ENCODE data around the gene SKA1.
A peak's percentile ranks its signal among the peaks of the same experiment; 100 is the strongest.

The SKA1 gene

DNA sequence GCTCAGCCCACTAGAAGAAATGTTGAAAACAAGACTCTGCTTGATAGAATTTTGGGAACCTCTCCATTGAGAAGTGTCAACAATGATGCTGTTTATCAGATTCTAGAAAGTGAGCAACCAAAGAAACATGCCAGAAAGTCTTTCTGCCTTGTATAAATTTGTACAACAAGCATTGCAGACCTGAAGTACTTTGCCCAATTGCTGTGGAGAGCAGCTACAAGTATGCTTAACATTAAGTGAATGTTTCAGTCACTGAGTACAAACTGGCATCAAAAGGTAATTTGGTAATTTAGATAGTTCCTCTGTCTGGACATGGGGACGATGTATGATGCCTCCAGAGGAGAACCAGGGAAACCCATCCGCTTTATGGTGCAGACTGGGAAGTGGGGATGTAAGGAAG, 33.4 kb upstream of the SKA1 start:
- Histone ChIP-seq H3K36me3 (no peaks in the 10 kb centered on the region), H3K9ac (no peak overlapping the region), H3K4me2 (no peak overlapping the region), H3K4me3 (no peak overlapping the region), H3K9me3 (replicated peaks in 1 of 11) (peaks cover 0 to 11% (median 7%) of the 10 kb centered on the region in 11 experiments; a peak in 9 of 22 replicates), H3K27me3 (peaks cover 0 to 16% (median 13%) of the 10 kb centered on the region in 11 experiments; a peak in 12 of 22 replicates), H3K27ac (no peak overlapping the region), H4K20me1 (no peaks in the 10 kb centered on the region), H3K4me1 (peaks cover 0 to 15% (median 10%) of the 10 kb centered on the region in 10 experiments; a peak in 11 of 20 replicates)
- TF ChIP-seq Cebpa-rat (IDR thresholded peaks at IDR 0.05) = no peak

DNA sequence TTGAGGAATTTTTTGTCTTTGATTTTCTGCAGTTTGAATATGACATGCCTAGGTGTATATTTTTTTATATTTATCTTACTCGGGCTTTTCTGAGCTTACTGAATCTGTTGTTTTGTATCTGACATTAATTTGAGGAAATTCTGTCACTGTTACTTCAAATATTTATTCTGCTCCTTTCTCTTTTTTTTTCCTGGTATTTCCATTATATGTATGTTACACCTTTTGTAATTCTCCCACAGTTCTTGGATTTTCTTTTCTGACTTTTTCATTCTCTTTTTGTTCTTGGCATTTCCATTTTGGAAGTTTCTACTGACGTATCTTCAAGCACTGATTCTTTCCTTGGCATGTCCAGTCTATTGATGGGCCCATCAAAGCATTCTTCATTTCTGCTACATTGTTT, 24.1 kb upstream of the SKA1 start:
- Histone ChIP-seq H3K4me2 (no peak overlapping the region), H3K9ac (no peak overlapping the region), H3K27ac (no peak overlapping the region), H3K4me1 (peaks cover 0 to 1% (median 0%) of the 10 kb centered on the region in 10 experiments; a peak in 4 of 20 replicates), H3K27me3 (no peaks in the 10 kb centered on the region), H3K36me3 (no peaks in the 10 kb centered on the region), H3K9me3 (replicated peaks in 1 of 11) (no peaks in the 10 kb centered on the region), H4K20me1 (no peaks in the 10 kb centered on the region), H3K4me3 (no peak overlapping the region)
- no peak for TF ChIP-seq Cebpa-rat (IDR thresholded peaks at IDR 0.05)

DNA sequence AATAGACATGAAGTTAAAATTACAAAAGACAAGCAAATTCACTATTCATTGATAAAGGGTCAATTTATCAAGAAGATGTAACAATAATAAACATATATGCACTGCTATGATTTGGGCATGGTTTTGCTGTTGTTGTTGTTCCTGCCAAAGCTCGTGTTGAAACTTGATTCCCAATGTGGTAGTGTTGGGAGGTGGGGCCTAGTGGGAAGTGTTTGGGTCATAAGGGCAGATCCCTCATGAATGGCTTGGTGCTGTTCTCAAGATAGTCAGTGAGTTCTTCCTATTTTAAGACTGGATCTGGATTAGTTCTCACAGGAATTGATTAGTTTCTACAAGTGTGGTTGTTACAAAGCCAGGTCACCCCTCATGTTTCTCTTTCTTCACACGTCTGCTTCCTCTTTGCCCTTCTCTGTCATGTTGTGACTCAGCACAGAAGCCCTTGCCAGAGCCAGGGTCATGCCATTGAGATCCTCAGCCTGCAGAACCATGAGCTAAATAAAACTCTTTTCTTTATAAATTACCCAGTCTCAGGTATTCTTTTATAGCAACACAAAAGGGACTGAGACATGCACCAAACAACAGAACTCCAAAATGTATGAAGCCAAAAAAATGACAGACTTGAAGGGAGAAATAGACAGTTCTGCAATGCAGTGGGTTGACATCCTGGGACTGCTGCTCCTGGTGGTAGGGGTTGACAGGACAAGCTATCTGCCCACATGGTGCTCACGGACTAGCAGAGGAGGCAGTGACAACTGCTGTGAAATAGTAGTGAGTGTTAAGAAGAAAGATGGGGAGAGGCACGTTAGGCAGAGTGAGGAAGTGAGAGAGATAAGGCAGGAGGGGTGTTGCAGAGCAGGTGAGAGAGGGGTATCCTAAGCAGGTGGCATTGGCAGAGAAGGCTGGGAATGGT, 18.6 kb upstream of the SKA1 start:
- peak overlapping the region in 1 of 11 experiments; percentile 40; a peak in 1 of 22 replicates for H3K9ac ChIP-seq
- no peaks in the 10 kb centered on the region for H3K36me3 ChIP-seq
- H3K27ac ChIP-seq = peak overlapping the region in 9 of 11 experiments; percentile 8 to 74 (median 53); a peak in 14 of 22 replicates
- no peaks in the 10 kb centered on the region for H3K9me3 ChIP-seq (replicated peaks in 1 of 11)
- TF ChIP-seq Cebpa-rat (IDR thresholded peaks at IDR 0.05) = no peak
- H4K20me1 ChIP-seq = no peaks in the 10 kb centered on the region
- H3K27me3 ChIP-seq = no peaks in the 10 kb centered on the region
- H3K4me1 ChIP-seq = peaks cover 11 to 16% (median 13%) of the 10 kb centered on the region in 10 experiments; a peak in 19 of 20 replicates
- H3K4me3 ChIP-seq = no peak overlapping the region
- peak overlapping the region in 10 of 11 experiments; percentile 10 to 67 (median 36); a peak in 17 of 22 replicates for H3K4me2 ChIP-seq

DNA sequence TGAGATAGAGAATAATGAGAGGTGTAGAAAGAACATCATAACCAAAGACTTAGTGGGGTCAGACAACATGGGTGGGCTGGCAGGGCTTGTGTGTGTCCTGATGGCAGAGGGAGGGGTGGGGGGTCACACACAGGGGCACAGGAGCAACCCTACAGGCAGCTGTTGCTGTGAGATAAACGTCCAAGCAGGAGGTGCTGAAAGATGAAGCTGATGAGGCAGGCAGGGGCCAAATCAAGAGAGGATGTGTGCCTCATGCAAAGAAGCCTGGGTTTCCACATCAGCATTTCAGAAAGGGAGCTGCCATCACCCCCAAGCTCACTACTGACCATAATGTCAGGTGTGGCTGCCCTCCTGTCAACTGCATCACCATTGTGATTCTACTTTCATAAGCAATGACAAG, 16.0 kb upstream of the SKA1 start:
- Histone ChIP-seq H3K4me3 (no peak overlapping the region), H3K9me3 (replicated peaks in 1 of 11) (no peaks in the 10 kb centered on the region), H3K27ac (no peak overlapping the region), H4K20me1 (no peaks in the 10 kb centered on the region), H3K4me2 (no peak overlapping the region), H3K4me1 (peaks cover 11 to 16% (median 13%) of the 10 kb centered on the region in 10 experiments; a peak in 19 of 20 replicates), H3K36me3 (no peaks in the 10 kb centered on the region), H3K9ac (0 out of 22 replicates have a peak overlapping the region, but pooled peaks of 1 of the 11 experiments have one; percentile 29), H3K27me3 (no peaks in the 10 kb centered on the region)
- TF ChIP-seq Cebpa-rat (IDR thresholded peaks at IDR 0.05) = no peak

DNA sequence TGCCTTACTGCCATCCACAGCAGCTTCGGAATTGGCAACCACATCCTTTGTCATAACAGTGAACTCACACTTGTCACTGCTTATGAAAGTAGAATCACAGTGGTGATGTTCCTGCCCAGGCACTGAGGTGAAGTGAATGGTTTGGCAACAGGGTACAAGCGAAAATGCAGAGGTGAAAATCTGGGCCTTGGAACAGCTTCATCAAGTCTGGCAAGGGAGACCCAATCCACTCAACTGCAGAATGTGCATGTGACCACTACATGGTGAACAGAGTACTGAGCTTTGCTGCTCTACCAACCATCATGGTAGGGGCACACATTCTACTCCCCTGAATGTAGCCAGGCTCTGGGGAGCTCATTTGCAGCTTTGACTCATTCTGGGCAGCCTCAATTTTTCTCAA, 15.0 kb upstream of the SKA1 start:
- TF ChIP-seq Cebpa-rat (IDR thresholded peaks at IDR 0.05) = no peak
- Histone ChIP-seq H3K27ac (no peak overlapping the region), H4K20me1 (no peaks in the 10 kb centered on the region), H3K27me3 (no peaks in the 10 kb centered on the region), H3K9me3 (replicated peaks in 1 of 11) (no peaks in the 10 kb centered on the region), H3K4me2 (no peak overlapping the region), H3K4me1 (peaks cover 11 to 16% (median 13%) of the 10 kb centered on the region in 10 experiments; a peak in 19 of 20 replicates), H3K36me3 (no peaks in the 10 kb centered on the region), H3K9ac (no peak overlapping the region), H3K4me3 (no peak overlapping the region)

DNA sequence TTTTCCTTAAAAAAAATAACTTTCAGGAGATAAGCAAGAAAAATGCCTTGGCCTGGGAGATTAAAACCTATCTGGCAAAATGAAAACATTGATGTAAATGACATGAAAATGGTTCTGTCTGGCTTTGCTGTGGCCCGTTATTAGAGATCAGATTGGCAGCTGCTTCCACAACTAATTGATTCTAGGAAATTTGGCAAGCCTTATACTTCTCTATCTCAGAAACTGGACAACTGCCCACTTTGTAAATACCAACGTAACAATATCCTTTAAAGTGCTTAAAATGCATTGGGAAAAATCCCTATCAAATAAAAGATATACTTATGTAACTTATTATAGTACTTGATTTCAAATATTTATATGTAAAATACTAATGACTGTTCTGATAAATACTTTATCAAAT, 14.2 kb upstream of the SKA1 start:
- H3K27me3 ChIP-seq = no peaks in the 10 kb centered on the region
- H3K4me1 ChIP-seq = peaks cover 11 to 16% (median 13%) of the 10 kb centered on the region in 10 experiments; a peak in 19 of 20 replicates
- H3K36me3 ChIP-seq = no peaks in the 10 kb centered on the region
- no peak overlapping the region for H3K9ac ChIP-seq
- TF ChIP-seq Cebpa-rat (IDR thresholded peaks at IDR 0.05) = no peak
- no peak overlapping the region for H3K27ac ChIP-seq
- H3K9me3 ChIP-seq (replicated peaks in 1 of 11) = no peaks in the 10 kb centered on the region
- no peak overlapping the region for H3K4me3 ChIP-seq
- H4K20me1 ChIP-seq = no peaks in the 10 kb centered on the region
- no peak overlapping the region for H3K4me2 ChIP-seq

DNA sequence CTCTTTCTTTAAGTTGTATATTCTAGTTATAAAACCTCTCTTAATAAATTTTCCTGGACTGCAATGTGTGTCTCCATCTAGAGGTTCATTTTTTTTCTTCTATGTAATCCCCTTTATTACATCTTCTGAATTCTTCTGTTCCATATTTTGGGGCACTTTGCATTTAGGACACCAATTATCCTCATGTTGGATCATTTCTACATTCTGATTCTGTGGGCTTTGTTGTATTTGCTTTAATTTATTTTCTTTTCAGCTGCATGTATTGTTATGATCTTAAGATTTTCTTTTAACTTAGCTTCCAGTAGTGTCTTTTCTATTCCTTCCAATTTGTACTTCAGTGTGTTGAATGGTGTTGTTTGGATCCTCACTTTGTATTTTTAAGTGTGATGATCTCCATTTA, 5.2 kb upstream of the SKA1 start:
- Histone ChIP-seq H3K27ac (no peak overlapping the region), H4K20me1 (no peaks in the 10 kb centered on the region), H3K4me3 (no peak overlapping the region), H3K36me3 (no peaks in the 10 kb centered on the region), H3K4me2 (no peak overlapping the region), H3K9ac (no peak overlapping the region), H3K4me1 (peaks cover 4 to 7% (median 5%) of the 10 kb centered on the region in 10 experiments; a peak in 15 of 20 replicates), H3K9me3 (replicated peaks in 1 of 11) (peaks cover 28 to 48% (median 39%) of the 10 kb centered on the region in 11 experiments), H3K27me3 (no peaks in the 10 kb centered on the region)
- no peak for TF ChIP-seq Cebpa-rat (IDR thresholded peaks at IDR 0.05)

DNA sequence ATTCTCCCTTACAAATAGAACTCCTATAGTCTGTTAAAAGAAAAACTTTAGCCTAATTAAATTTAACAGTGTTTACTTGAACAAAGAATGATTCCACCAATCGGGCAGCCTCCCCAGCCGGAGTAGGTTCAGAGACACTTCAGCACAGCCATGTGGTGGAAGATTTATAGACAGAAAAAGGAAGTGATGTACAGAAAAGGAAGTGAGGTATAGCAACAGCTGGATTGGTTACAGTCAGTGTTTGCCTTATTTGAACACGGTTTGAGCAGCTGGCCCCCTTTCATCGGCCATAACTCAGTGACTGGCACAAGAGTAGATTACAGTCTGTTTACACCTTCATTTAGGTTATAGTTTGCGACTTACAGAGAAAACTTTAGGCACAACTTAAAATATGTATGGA, 2.1 kb upstream of the SKA1 start:
- no peak overlapping the region; a peak in 1 of 20 replicates for H3K4me3 ChIP-seq
- peaks cover 15 to 28% (median 18%) of the 10 kb centered on the region in 10 experiments for H3K4me1 ChIP-seq
- no peak overlapping the region for H3K9ac ChIP-seq
- no peaks in the 10 kb centered on the region for H3K27me3 ChIP-seq
- H3K36me3 ChIP-seq = peaks cover 0 to 11% (median 7%) of the 10 kb centered on the region in 11 experiments; a peak in 11 of 22 replicates
- TF ChIP-seq Cebpa-rat (IDR thresholded peaks at IDR 0.05) = no peak
- no peak overlapping the region for H3K27ac ChIP-seq
- no peaks in the 10 kb centered on the region for H4K20me1 ChIP-seq
- peaks cover 28 to 48% (median 39%) of the 10 kb centered on the region in 11 experiments for H3K9me3 ChIP-seq (replicated peaks in 1 of 11)
- no peak overlapping the region for H3K4me2 ChIP-seq

DNA sequence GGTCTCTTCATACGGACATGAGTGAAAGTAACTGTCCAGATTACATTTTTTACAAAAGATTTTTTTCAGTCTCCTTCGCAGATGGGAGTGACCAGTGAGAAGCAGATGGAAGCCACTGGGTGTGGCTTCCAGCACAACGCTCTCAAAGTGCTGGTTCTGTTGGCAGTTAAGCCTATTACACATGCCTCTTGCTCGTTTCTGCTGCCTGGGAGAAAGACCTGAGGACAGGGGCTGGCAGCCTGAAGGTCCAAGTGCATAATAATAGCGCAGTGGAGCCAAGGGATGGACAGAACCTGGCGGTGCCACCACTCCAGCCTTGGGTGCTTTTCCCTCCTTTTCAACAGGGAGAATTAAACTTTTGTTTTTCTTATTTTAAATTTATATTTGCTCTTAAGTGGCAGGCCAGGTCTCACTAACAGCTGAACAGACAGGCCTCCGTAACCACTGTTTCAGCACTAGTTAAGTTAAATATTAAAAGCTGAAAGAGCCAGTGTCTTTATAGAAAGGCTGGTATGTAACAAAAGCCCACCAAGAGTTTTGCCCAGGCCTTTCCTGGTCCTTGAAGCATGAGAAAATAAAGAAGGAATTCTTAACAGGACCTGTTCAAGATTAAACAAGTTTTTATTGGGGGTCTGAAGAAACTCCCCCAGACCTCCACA, 1.2 kb upstream of the SKA1 start:
- H4K20me1 ChIP-seq = no peaks in the 10 kb centered on the region
- H3K4me1 ChIP-seq = peaks cover 15 to 28% (median 18%) of the 10 kb centered on the region in 10 experiments
- no peaks in the 10 kb centered on the region for H3K27me3 ChIP-seq
- H3K27ac ChIP-seq = peak overlapping the region in 3 of 11 experiments; percentile 18 to 84 (median 78); a peak in 1 of 22 replicates
- no peak overlapping the region for H3K9ac ChIP-seq
- peaks cover 28 to 48% (median 39%) of the 10 kb centered on the region in 11 experiments for H3K9me3 ChIP-seq (replicated peaks in 1 of 11)
- TF ChIP-seq Cebpa-rat (IDR thresholded peaks at IDR 0.05) = no peak
- H3K4me3 ChIP-seq = no peak overlapping the region
- peaks cover 0 to 20% (median 16%) of the 10 kb centered on the region in 11 experiments; a peak in 14 of 22 replicates for H3K36me3 ChIP-seq
- peak overlapping the region in 6 of 11 experiments; percentile 65 to 90 (median 82); a peak in 5 of 22 replicates for H3K4me2 ChIP-seq
